Measurements from ENCODE around the gene RC3H1.
"Not testable (repeated sequence)": the region's sequence is repeated elsewhere in the genome, so short reads cannot be mapped to it uniquely, and the experiment has no call there.

Gene RC3H1

GRCh38 chr1:173946380-173946921, 75.7 kb downstream of the RC3H1 start:
- DNase-seq: no peak

GRCh38 chr1:173937062-173937461, 85.1 kb downstream of the RC3H1 start:
- no peak for DNase-seq

GRCh38 chr1:173934440-173934839, 87.7 kb downstream of the RC3H1 start:
- no peak for DNase-seq

GRCh38 chr1:173930541-173930940, 91.6 kb downstream of the RC3H1 start:
- not testable (repeated sequence) for DNase-seq

- DNase-seq: no peak
Measured at GRCh38 chr1:173925306-173926242, 96.6 kb downstream of the RC3H1 start.

GRCh38 chr1:173920861-173921260, 101.3 kb downstream of the RC3H1 start:
- DNase-seq: no peak

GRCh38 chr1:173917635-173918493, 104.3 kb downstream of the RC3H1 start:
- no peak for DNase-seq

- DNase-seq: no peak
Measured at GRCh38 chr1:173917149-173917548, 105.0 kb downstream of the RC3H1 start, which contains the start of gene SERPINC1. SERPINC1 (minus strand) TSS chr1:173917327; CDS start chr1:173917259, 68 bp downstream.

- DNase-seq: no peak
Measured at GRCh38 chr1:173916667-173917066, 105.5 kb downstream of the RC3H1 start.

GRCh38 chr1:173915596-173915995, 106.6 kb downstream of the RC3H1 start:
- no peak for DNase-seq

- peak in 1 of 2 experiments; percentile 32 for DNase-seq
Measured at GRCh38 chr1:173914366-173914871, 107.7 kb downstream of the RC3H1 start.

GRCh38 chr1:173913111-173913510, 109.0 kb downstream of the RC3H1 start:
- no peak for DNase-seq

GRCh38 chr1:173903827-173904531, 118.2 kb downstream of the RC3H1 start:
- no peak for DNase-seq

GRCh38 chr1:173900992-173901391, 121.2 kb downstream of the RC3H1 start:
- DNase-seq: no peak

GRCh38 chr1:173900427-173900826, 121.7 kb downstream of the RC3H1 start:
- no peak for DNase-seq

GRCh38 chr1:173894189-173894588, 128.0 kb downstream of the RC3H1 start:
- DNase-seq: no peak

GRCh38 chr1:173893611-173894010, 128.5 kb downstream of the RC3H1 start:
- no peak for DNase-seq

- no peak for DNase-seq
Measured at GRCh38 chr1:173889885-173890284, 132.3 kb downstream of the RC3H1 start.

- DNase-seq: no peak
Measured at GRCh38 chr1:173888749-173889148, 133.4 kb downstream of the RC3H1 start.

- DNase-seq: no peak
Measured at GRCh38 chr1:173887627-173888026, 134.5 kb downstream of the RC3H1 start.

- DNase-seq: no peak
Measured at GRCh38 chr1:173886746-173887611, 135.2 kb downstream of the RC3H1 start.

Data from NCI-H524 (cell line).